Measurements from ENCODE around the gene SMC6. TPM values are rescaled to one million over a fixed set of nuclear protein-coding genes. Genes with fewer than 3 reads are reported as not detected.

Gene SMC6
- total and polyA plus RNA-seq, 2 experiments from 2014 or later = 53.4 to 59.8 TPM

DNA sequence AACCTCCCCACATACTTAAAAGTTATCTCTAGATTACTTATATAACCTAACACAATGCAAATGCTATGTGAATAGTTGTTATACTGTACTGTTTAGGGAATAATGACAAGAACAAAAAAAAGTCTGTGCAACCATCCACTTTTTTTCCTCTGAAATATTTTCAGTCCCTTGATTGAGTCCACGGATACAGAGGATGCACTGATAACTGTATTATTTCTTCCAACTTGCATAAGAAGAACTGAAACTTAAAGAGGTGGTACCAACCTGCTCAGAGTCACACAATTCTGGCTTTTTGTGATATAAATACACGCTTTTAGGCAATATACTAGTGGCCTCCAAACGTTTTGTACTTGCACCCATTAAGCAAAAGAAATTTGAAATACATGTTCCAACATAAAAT lies 1.4 kb downstream of the SMC6 start:
- Histone ChIP-seq H3K9me2 (ENCODE audit: insufficient read depth) (no peaks in the 10 kb centered on the region), H3F3A (replicated peaks; ENCODE audit: low read depth) (no peaks in the 10 kb centered on the region), H4K20me1 (replicated peaks; ENCODE audit: insufficient read depth) (no peaks in the 10 kb centered on the region; the same call in 1 of the 2 replicates), H3K27me3 (ENCODE audit: insufficient read depth) (no peaks in the 10 kb centered on the region), H3K4me1 (ENCODE audit: insufficient read depth) (peaks cover 59% of the 10 kb centered on the region), H3K4me2 (peak overlapping the region; percentile 91), H3K79me2 (replicated peaks; ENCODE audit: insufficient read depth) (peaks cover 84% of the 10 kb centered on the region), H3K4me3 (peak overlapping the region; percentile 85), H2AFZ (no peak overlapping the region), H3K36me3 (ENCODE audit: insufficient read depth) (no peaks in the 10 kb centered on the region), H3K27ac (ENCODE audit: low read depth) (no peak overlapping the region)
- Mint-ChIP-seq H3K27ac (no peak overlapping the region), H3K27me3 (ENCODE audit: insufficient read depth, low read depth, poor library complexity) (peaks cover 4% of the 10 kb centered on the region), H3K4me3 (peak overlapping the region; percentile 92), H3K36me3 (ENCODE audit: low read depth) (peaks cover 3% of the 10 kb centered on the region; the same call in 1 of the 3 replicates), H3K9me3 (no peaks in the 10 kb centered on the region), H3K4me1 (peaks cover 39% of the 10 kb centered on the region)
- no peak for TF ChIP-seq ETS1 (IDR thresholded peaks at IDR 0.05)
- TF ChIP-seq NANOG (IDR thresholded peaks at IDR 0.05; ENCODE audit: borderline replicate concordance) = no peak
- TF ChIP-seq, protein P1, sequence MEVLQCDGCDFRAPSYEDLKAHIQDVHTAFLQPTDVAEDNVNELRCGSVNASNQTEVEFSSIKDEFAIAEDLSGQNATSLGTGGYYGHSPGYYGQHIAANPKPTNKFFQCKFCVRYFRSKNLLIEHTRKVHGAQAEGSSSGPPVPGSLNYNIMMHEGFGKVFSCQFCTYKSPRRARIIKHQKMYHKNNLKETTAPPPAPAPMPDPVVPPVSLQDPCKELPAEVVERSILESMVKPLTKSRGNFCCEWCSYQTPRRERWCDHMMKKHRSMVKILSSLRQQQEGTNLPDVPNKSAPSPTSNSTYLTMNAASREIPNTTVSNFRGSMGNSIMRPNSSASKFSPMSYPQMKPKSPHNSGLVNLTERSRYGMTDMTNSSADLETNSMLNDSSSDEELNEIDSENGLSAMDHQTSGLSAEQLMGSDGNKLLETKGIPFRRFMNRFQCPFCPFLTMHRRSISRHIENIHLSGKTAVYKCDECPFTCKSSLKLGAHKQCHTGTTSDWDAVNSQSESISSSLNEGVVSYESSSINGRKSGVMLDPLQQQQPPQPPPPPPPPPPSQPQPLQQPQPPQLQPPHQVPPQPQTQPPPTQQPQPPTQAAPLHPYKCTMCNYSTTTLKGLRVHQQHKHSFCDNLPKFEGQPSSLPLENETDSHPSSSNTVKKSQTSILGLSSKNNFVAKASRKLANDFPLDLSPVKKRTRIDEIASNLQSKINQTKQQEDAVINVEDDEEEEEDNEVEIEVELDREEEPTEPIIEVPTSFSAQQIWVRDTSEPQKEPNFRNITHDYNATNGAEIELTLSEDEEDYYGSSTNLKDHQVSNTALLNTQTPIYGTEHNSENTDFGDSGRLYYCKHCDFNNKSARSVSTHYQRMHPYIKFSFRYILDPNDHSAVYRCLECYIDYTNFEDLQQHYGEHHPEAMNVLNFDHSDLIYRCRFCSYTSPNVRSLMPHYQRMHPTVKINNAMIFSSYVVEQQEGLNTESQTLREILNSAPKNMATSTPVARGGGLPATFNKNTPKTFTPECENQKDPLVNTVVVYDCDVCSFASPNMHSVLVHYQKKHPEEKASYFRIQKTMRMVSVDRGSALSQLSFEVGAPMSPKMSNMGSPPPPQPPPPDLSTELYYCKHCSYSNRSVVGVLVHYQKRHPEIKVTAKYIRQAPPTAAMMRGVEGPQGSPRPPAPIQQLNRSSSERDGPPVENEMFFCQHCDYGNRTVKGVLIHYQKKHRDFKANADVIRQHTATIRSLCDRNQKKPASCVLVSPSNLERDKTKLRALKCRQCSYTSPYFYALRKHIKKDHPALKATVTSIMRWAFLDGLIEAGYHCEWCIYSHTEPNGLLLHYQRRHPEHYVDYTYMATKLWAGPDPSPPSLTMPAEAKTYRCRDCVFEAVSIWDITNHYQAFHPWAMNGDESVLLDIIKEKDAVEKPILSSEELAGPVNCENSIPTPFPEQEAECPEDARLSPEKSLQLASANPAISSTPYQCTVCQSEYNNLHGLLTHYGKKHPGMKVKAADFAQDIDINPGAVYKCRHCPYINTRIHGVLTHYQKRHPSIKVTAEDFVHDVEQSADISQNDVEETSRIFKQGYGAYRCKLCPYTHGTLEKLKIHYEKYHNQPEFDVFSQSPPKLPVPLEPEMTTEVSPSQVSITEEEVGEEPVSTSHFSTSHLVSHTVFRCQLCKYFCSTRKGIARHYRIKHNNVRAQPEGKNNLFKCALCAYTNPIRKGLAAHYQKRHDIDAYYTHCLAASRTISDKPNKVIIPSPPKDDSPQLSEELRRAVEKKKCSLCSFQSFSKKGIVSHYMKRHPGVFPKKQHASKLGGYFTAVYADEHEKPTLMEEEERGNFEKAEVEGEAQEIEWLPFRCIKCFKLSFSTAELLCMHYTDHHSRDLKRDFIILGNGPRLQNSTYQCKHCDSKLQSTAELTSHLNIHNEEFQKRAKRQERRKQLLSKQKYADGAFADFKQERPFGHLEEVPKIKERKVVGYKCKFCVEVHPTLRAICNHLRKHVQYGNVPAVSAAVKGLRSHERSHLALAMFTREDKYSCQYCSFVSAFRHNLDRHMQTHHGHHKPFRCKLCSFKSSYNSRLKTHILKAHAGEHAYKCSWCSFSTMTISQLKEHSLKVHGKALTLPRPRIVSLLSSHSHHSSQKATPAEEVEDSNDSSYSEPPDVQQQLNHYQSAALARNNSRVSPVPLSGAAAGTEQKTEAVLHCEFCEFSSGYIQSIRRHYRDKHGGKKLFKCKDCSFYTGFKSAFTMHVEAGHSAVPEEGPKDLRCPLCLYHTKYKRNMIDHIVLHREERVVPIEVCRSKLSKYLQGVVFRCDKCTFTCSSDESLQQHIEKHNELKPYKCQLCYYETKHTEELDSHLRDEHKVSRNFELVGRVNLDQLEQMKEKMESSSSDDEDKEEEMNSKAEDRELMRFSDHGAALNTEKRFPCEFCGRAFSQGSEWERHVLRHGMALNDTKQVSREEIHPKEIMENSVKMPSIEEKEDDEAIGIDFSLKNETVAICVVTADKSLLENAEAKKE (CRISPR knock-in tag; IDR thresholded peaks at IDR 0.05) = no peak
- TF ChIP-seq ZNF331 (CRISPR knock-in tag; IDR thresholded peaks at IDR 0.05; ENCODE audit: low read depth) = no peak
- no peak for TF ChIP-seq CREB1 (CRISPR knock-in tag; IDR thresholded peaks at IDR 0.05; ENCODE audit: low read depth)
- TF ChIP-seq JUNB (IDR thresholded peaks at IDR 0.05; ENCODE audit: unreplicated experiment) = no peak
- TF ChIP-seq CTCF (conservative IDR thresholded peaks at IDR 0.05; ENCODE audit: low read depth in 2 of 2) = no peak
- TF ChIP-seq EZH2 (IDR thresholded peaks at IDR 0.05; ENCODE audit: low read depth, unreplicated experiment) = no peak
- TF ChIP-seq ZNF114 (CRISPR knock-in tag; IDR thresholded peaks at IDR 0.05) = no peak
- DNase-seq (ENCODE audit: low spot score) (no peak), ATAC-seq (no peak)
